IPS-NIHi11 (cell line): ENCODE results near the gene PSMD11.
"Not testable (repeated sequence)": the region's sequence is repeated elsewhere in the genome, so short reads cannot be mapped to it uniquely, and the experiment has no call there.

ENCODE experiments used
- DNase-seq: peaks from one replicate; pipeline ENCODE4 v3.0.0; 2012; ENCODE audit warnings: mixed read lengths, low spot score

PSMD11 gene

GRCh38 chr17:32514606-32515005 is 70.3 kb downstream of the PSMD11 start:
- DNase-seq: no peak

DNA sequence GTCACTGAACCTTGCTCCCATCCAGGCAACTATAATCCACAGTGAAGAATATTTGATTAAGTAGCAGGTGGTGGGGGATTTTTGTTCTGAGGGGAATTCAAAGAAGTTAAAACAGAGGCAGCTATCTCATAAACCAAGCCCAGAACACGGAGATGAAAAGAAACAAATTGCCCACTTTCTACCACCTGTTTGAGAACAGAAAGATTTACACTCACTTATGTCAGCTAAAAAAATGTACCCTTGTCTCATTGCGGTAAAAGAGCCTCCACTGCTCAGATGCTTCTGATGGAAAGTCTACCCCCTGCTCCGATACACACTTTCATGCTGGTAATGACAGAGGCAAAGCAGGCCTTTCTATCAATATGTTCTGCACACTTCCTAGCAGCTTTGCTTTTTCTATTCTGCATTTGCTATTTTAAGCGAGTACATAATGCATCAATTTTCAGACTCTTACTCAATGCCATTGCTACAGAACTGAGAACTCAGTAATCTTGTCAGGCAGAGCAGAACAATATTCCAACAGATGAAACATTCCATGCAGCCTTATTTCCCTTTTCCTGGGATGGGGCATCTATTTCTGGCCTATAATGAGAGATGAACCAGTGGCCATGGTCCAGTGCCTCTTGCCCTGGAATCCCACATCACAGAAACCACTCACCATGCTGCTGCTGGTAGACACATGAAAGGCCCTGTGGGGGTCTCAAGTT is 71.5 kb downstream of the PSMD11 start:
- DNase-seq: no peak

- no peak for DNase-seq
These were observed 72.1 kb downstream of the PSMD11 start for GRCh38 chr17:32516450-32516849.

DNA sequence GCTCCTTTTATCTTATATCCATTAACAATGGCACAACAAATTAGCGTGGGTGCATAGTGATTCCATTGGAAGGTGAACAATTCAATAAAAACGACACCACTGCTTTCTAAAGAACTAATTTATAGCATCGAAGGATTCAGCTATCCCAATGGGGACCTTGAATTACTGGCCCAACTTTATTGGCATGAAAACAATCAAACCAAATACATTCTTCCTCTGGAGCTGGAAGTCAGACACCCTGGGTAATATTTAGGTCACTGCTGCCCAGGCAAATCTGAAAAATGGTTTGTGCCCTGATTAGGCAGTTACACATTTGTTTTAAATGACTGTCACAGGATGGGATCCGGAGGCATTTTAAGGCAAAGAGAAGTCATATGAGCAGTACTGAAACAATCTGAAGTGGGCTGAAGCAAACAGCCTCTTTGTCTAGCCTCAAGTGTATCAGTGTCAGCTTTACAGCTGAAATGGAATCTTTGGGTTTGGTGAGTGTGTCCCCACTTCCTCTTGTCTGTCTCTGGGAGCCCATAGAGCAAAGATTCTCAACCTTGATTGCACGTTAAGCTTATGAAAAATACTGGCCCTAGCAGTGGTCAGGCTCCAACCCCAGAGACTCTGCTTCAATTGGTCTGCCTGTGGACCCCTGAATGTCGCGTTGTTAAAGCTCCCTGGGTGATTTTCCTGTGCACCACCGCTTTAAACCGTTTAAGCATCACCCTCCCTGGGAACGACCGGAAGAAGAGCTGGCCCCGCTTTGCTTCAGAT is 72.8 kb downstream of the PSMD11 start:
- DNase-seq: no peak

GRCh38 chr17:32517982-32518381 is 73.7 kb downstream of the PSMD11 start:
- DNase-seq: no peak

DNA sequence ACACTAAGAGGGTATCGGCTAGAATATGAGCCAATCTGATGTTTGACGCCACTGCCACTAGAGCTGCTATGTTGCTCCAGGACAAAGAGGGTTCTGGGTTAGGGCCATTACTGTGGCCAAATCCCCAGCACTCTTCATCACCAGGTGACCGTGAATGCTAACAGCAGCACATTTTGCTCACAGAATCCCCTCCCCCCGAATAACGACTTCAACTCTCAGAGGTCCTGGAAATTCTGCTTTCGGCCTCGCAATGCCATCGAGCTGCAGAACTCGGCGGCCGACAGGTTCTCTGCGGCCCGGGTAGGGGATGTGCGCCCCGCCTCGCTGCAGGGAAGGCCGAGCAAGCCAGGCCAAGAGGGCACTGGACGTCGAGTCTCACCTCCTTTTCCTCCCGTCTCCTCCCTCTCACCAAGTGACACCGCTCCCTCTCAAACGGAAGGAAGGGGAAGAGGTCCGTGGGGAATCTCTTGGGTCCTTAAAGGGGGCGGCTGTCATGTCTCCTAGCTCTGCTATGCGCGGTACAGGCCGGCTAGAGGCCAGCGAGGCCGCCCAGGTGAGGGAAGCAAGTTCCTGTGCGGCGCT is 74.4 kb downstream of the PSMD11 start:
- peak; percentile 31 for DNase-seq

DNA sequence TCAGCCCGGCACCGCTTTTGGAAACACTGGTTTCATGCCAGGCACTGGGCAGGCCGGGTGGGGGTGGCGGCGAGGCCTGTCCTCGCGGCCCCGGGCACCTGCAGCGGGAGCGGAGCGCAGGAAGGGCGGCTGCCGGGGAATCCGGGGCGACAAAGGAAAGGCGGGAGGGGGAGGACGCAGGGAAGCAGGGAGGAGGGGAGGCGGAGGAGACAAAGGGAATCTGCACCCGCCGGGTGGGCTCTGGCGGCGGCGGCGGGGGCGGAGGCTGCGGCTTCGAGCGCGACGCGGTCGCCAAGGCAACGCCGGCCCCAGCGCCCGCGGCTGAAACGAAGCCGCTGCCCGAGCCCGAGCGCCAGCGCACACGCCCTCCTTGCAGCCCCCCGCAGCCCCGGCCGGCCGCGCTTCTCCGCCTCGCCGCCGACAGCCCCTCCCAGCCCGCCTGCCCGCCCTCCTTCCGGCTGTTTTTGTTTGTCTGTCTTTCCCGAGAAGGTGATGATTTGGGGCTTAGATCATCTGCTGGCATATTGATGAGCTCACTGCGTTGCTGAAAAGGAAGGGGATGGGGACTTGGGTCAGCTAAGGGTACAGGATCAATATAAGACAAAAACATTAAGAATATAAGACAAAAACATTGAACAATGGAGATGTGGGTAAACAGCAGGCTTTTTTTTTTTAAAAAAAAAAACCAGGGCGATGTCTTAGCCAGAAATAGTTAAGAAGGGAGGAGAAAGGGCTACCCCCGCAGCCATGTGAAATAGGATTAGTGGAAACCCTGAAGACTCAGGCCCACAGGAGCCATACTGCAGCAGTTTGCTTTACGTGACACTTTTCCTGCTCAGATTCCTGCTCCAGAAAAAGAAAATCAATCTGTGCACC is 75.2 kb downstream of the PSMD11 start:
- peak; percentile 92 for DNase-seq

DNA sequence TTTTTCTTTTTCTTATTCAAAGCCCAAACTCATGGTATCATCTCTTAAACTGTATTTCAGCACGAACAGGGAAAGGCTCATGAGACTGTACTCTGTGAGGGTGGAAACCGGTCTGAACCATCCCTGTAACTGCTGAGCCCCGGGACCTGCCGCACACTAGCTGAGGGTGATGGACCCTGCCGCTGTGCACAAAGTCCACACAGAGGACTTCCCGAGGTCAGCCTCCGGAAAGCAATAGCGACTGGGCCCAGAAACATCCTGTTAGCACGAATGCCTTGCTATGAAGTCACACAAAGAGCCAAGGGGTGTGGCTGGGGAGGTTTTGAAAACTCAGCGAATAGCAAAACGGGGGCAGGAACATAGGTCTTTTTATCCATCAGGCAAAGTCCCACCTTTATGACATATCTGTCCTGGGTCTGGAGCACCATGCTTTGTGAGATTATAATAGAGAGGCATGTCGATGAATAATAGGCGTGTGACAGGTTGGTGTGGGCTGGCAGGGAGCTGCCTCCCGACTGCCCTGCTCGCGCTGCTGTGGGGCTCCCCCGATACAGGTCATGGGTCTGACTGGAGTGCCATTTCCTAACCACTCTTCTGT is 75.9 kb downstream of the PSMD11 start:
- no peak for DNase-seq

- no peak for DNase-seq
These were observed 76.6 kb downstream of the PSMD11 start for GRCh38 chr17:32520737-32521404.

DNA sequence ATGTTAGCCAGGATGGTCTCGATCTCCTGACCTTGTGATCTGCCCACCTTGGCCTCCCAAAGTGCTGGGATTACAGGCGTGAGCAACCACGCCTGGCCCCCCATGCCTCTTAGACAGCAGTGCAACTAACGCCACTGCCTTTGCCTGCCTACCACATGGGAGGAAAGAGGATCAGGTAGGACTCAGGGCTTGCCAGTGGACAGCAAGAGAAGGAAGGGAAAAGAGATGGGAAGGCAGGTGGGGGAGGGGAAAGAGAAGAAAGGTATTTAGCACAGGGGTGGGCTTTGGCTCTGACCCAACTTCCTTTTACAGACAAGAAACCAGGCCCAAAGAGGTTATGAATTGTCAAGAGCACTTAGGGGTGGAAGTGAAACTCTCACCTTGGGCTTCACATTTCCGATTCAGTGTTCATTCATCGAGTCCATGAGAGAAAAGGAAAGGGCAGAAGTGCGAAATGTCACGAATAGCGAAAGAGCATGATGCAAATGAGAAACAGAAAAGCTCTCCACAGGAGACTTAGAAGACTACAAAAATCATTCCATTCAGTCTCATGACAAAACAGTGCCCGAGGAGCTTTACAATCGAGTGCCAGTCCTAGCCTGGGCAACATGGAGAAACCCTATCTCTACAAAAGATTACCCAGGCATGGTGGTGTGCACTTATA is 78.8 kb downstream of the PSMD11 start:
- no peak for DNase-seq

DNA sequence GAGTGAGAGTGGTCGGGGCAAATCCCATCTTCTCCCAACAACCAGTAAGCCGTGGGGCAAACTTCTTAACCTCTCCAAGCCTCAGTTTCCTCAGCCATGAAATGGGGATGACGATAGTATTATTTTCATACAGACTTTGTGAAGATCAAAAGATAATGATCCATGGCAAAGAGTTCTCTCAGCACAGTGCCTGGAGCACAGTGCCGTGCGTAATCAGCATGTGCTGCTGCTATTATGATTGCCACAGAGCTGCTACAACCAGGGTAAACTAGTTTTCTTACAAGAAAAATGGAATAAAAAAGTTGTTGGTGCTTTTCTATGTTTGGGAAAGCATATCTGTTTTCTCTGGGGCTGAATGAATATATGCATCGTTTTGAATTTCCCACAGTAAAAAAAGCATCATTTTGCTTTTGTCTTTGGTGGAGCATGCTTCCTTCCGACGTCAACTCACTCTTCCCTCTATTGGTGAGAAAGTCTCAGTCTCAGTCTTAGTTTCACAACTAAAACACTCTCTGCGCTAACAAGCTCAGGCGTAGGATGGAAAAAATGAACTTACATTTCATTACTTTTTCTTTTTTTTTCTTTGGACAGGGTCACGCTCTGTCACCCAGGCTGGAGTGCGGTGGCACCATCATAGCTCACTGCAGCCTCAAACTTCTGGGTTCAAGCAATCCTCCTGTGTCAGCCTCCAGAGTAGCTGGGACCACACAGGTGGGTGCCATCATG is 79.7 kb downstream of the PSMD11 start:
- DNase-seq: no peak

- not testable (repeated sequence) for DNase-seq
These were observed 80.2 kb downstream of the PSMD11 start for GRCh38 chr17:32524553-32524880.

DNA sequence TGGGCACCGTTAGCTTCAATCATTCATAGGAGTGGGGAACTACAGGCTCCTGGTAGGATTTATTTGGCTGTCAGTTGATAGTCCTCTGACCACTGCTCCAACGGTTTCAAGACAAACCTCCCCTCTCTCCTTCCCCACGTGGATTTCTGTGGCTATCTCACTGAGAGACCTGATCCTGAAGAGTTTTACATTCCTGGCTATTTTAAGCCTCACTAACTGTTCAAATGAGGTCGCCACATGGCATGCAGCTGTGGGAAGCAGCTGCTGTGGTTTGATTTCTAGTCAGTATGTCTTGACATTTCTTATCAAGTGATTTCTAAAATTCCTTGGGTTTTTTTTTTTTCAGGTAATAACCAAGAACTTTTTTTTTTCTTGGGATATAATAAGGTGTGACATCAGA is 80.8 kb downstream of the PSMD11 start:
- DNase-seq: no peak

DNA sequence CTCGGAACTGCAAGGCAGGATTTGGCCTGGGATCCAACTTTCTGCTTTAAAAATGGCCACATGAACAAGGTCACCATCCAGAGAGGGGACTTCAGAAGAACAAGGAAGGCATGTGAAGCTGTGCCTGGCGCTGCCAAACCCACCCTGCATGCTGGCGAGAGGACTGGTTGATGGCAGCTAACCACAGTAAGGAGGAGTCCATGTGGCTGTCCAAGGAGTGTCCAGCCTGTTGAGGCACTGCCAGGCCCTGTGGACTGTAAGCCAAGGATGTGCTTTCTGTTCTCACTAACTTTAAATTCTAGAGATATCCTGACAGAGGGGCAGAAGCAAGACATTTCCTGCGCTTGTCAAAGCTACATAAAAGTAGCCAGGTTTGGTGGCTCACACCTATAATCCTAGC is 82.8 kb downstream of the PSMD11 start:
- no peak for DNase-seq

DNA sequence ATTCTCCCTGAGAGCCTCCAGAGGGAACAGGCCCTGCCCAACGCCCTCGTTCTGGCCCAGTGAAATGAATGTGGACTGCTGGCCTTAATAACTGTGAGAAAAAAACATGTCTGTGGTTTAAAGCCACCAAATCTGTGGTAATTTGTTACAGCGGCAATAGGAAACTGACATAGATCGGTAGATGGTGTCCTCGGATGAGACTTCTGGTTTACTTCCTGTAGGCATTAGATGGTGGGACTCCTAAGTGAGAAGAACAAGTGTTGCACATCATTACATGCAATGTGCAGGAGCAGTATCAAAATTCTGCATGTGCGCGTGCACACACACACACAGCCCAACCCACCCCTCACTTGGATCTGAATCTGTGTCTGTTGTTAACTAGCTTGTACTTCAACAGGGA is 84.5 kb downstream of the PSMD11 start:
- no peak for DNase-seq

- no peak for DNase-seq
These were observed 85.3 kb downstream of the PSMD11 start for GRCh38 chr17:32529604-32530003.
